Activated gamma-delta T cell (primary cell): ENCODE measurements around the gene SGCE.

ENCODE experiments used
- DNase-seq: peaks from one replicate; lab custom pipeline; 2025; lab: John Stamatoyannopoulos, UW

SGCE gene

DNA sequence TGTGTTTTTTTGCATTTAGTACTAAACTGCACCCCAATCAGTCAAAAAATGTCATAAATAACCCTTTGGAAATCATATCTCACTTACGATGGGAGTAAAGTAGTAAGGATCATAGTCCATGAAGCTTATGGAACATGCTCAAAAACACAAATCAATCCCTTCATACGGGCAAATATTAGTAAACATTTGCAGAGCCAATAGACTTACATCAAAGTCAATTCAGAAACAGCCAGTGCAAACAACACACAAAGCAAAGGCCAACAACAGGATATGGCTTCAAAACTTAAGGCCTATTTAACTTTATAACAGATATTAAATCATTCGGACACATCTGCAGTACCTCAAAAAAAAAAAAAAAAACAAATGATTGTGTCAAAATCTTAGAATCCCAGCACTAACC lies 32.1 kb downstream of the SGCE start:
- DNase-seq = no peak

DNA sequence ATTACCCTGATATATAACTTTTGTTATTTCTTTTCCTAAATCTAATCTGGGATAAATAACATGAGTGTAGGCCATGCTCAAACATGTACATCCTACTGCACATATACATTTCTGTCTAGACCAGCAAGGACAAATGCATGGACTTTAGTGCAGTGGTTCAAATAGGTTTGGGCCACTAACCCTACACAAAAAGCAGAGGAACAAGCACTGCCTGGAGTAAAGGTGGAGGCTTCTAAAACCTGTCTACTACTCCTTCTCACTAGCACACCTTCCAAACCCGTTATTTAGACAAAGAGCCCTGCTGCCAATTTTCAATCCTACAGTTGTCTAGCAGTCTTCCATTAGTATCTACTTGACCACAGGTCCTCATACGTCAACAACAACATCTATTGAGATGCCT lies 34.8 kb downstream of the SGCE start:
- DNase-seq = no peak

DNA sequence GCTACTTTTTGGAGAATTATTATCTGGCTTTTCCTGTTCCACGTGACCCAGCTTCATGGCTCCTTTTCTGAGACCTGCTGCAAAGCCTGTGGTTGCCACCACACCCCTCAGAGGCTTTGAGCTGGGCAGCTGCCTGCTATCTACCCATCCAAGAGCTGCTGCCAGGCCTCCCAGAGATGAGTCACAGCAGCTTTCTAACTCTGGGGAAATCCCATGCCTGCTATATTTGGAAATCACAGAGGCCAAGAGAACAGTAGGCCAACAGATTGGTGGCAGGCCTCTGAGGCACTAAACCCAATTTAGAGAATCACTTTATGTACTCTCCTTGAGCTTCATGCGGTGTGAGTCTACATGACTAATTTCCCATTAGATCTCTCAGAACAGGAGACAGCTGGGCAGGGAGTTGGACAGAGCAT lies 35.2 kb downstream of the SGCE start:
- DNase-seq = no peak

DNA sequence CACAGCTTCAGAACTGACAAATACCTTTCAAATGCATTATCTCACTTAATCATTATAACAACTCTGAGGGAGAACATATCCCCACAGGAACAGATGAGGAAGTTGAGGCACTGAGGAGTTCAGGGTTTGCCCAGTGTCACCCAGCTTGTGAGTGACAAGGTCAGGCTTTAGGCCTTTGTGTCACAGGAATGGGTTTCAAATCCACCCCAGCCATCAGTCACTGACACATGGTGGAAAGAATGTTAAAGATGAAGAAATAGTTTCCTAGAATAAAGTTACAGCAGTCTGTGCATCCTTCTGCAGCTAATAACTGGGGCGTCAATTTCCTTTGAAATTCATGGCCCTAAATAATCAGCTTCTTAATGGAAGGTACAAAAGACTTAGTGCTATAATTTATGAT lies 37.8 kb downstream of the SGCE start:
- no peak for DNase-seq

DNA sequence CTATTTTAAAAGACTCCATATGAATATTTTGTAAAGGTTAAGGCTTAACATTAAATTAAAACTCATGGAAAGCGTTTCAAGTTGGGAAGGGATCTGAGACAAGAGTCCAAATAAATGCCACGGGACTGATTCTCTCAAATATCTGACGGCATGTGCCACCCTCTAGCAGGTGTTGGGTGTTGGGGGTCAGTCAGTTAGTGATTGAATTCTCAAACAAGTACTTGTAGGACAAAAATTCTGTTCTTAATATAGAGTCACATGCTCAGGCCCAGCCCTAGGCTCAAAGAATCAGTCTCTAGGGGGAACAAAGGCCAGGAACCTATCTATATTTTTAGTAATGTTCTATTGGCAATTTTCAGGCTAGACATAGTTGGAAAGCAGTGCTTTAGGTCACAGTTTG lies 39.1 kb downstream of the SGCE start:
- DNase-seq = no peak

DNA sequence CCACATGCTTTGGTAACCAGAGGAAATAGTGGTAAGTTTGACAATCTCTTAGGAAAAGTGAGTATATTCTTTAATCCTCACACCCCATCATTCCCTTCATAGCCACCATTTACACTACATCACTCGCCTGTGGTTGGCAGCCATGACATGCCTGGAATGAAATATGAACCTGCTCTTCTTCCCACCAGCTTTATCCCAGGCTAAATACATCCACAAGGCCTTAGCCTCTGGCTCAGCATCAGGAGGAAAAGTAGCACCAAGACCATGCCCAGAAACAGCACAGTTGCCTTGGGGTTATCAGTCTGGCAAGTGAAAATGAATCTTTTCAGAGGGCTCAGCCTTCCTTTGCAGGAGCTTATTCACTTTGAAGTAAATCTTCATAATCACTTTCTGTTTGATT lies 40.3 kb downstream of the SGCE start:
- DNase-seq = no peak

DNA sequence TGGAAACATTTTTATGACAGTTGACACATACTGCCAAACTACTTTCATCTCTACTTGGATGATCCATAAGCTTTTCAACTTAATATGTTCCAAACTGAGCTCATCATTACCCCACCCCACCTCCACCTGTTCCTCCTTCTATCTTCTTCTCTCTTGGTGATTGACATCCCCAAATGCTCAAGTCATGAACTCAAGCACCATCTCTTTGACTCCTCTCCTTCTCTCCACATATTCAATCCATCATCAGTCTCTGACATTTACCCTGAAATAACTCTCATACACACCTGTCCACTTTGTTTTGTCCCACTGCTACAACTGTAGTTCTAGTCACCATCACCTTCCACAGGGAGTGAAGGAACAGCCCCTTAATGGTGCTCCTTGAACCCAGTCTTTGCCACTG lies 43.3 kb downstream of the SGCE start:
- DNase-seq = no peak

DNA sequence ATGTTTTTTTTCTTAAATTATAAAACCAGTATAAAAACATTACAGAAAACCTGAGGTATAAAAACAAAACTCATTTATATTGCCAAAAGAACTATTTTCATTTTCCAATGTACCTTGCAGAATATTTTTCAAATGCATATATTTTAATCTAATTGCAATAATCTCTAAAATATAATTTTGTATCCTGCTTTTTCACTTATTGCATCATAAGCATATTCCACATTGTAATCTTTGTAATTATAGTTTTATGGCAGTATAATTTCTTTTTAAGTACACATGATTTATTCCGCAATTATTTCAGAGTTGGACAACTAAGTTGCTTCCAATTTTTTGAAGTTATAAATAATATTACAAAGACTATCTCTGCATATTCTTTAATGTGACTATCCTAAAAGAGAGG lies 43.7 kb downstream of the SGCE start:
- DNase-seq = no peak

DNA sequence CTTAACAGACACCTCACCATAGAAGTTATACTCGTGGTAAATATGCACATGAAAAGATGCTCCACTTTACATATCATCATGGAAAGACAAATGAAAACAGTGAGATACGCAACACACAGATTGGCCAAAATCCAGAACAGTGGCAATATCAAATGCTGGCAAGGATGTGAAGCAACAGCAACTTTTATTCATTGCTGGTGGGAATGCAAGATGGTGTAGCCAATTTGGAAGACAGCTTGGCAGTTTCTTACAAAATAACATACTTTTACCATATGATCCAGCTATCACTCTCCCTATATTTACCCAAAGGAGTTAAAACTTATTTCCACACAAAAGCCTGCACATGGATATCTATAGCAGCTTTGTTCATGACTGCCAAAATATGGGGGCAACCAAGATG lies 46.4 kb downstream of the SGCE start:
- DNase-seq = no peak

DNA sequence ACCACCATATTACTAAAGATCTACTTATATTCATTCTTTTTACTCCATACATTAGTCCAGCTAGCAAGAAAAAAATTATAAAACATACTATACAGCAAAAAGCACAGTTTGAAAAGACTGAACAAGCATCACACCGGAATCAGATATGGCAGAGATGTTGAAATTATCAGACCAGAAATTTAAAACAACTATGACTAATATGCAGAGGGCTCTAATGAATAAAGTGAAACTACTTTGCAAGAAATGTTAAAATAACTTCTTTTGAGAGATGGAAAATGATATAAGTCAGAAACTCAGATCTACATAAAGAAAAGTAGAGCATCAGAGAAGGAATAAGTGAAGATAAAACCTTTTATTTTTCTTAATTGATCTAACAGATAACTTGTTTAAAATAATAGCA lies 50.9 kb downstream of the SGCE start:
- no peak for DNase-seq

DNA sequence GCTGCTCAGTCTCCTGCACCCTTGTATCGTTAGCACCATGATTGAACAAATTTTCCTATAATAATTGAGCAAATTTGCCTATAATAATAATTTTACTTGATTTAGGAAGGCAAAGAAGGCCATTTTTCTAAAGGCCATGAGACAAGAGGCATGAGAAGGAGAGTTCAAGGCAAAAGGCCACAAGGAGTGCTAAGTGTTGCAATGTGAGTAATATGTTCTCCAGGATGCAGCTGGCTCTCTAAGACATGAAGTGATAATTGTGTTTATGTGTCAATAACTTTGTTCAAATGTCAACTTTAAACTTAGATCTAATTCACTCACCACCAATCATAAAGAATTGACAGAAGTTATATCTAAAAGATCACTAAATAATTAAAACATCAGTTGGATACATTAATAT lies 53.8 kb downstream of the SGCE start:
- DNase-seq = no peak

DNA sequence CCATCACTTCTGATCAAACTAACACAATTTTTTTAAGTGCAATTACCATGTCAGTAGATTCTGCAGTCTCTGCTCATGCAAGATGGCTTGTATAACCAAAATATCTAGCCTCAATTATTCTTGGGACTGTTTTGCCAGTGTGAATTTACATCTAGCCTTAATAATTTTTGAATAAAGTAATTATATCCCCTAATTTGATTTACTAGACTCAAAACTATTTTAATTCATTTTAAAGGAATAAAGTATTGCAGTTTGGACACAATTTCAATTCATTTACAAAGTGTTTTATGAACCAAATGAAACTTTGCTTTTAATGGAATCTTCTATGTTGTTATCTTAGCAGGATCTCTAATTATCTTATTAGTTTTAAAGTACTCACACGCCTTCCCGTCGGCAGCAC lies 55.7 kb downstream of the SGCE start:
- no peak for DNase-seq

DNA sequence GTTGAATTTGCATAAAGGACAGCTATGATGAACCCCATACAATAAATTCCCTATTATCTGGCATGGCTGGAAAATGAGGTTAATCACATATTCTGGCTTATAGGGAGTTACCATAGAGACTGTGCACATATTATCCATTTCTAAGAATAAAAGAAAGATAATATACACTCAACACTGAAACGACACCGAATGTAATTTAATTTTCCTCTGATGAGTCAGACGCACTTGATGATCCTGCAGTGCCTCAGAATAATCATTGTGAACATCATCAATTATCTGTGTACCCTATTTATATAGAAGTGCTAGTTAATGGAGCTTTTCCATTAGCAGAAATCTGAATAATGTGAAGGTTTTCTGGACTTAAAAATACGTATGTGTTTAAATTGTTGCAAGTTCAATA lies 60.2 kb downstream of the SGCE start:
- DNase-seq = no peak

DNA sequence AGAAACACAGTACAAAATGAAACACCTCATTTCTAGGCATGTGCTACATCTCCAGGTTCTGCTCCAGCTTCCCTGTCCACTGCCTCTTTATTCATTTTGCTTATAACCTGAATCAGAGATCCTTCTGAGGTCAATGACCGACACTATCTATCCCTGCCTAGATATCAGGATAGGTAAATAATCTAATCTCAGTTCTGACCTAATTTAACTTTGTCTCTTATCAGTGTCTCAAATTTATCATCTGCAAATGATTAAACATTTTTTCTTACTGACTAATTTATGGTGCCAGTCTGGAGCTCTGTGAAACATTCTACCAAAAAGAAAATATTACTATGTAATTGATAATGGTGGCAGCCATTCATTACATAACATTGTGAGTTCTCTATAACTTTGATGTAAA lies 61.1 kb downstream of the SGCE start:
- DNase-seq = no peak

DNA sequence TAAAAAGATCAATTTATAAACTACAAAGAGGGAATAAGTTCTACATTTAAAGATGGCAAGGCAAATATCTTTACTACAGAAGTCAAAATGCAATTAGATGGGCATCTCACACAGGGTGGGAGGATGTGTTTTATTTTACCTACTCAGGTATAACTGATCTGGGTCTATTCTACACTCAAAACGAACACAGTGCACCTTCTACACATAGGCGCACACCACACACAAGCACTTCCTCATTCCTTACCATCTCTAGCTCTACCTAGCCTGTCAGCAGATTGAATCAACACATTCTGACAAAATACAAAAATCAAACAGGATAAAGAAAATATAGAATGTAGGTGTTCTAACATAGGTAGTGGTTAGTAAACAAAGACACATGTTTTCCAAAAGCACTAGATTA lies 64.8 kb downstream of the SGCE start:
- DNase-seq = no peak

DNA sequence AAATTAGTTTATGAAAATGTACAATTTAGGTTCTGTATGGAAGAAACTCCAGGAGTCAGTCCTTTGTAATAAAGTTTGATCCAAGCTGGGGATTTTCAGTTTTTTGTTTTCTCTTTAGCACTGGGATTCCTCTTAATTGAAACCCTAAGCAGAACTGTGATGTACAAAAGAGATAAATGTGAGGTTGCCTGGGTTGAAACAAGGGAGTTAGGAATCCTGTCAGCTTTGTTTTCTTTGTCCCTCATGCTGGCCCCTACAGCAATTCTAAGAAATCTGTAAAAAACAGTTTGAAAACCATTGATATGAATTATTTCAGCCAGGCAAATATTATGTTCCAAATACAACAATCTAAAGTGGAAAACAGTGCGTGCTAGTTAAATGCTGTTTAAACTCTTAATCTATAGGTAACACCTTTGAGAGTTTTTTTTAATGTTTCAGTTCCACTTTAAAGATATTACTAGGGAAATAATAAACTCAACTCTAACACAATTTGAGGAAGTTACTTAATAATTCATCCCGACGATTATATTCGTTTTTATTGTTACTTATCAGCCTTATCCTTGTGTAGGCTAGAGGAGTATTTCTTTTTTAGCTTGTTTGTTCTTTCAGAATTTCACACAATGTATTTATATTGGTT lies 65.3 kb downstream of the SGCE start:
- no peak for DNase-seq

DNA sequence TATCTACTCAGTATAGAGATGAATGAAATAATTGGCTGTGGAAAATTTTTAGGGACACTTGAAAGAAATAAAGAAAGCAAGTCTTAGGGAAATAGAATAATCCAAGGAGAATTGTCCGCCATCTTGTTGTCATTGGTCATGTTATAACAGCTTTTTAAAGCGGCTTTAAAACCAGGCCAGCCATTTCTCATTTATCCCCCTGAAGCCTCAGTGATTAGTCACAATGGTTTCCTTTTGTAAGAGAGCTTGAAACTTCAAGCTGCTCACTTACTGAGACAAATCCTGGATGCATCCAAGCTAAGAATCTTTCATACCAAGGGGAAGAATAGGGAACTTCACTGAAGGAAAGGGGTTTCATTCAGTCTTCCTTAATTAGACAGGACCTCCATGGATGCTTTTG lies 67.9 kb downstream of the SGCE start:
- DNase-seq = no peak

DNA sequence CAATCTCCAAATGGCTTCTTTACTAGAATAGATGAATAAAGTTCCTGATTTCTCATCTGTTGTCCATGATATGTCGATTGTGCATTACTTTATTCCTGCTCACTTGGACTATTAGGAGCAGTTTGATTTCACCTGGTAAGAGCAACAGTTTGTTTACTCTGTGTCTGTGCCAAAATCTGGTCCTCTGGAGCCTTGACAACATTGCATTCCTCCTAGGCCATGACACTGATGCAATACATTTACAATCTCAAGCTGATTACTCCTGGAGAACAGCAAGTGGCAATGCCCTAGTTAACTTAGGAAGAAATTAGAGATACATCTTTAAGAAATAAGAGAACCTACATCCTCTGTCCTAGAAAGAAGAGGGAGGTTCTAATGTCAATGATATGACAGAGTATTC lies 71.8 kb downstream of the SGCE start:
- no peak for DNase-seq

DNA sequence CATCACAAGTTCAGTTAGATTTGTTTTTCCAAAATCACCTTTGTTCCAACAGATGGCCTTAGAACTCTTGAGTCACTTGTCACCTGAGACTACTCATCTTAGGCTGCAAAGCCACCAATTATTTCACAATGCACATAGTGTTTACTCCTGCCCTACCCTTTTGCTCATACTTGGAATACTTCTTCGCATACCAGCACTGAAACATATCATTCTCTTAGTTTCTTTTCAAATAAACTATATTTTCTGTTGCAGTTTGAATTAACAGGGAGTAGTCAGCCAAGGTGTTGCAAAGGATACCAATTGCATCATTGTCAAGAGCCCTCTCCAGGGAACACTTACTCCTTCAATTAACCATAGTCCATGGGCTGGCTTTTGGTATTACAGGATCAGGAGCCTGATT lies 75.3 kb downstream of the SGCE start:
- no peak for DNase-seq

DNA sequence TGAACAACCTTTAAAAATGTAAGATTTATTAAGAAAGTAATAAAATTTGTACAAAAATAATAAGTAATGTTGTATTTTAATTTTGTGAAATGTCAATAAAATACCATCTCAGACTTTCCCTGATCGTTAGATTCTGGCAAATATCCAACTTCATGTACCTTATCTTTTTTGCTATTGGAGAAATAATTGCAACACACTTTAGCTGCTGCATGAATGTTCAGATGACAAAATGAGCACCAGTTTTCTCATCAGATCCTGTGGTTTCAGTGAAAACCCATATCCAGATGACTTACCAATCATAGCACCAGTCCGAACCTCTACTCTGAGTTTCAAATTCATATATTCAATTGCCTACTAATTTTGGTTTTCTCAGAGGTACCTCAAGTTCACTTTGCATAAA lies 76.5 kb downstream of the SGCE start:
- DNase-seq = no peak

DNA sequence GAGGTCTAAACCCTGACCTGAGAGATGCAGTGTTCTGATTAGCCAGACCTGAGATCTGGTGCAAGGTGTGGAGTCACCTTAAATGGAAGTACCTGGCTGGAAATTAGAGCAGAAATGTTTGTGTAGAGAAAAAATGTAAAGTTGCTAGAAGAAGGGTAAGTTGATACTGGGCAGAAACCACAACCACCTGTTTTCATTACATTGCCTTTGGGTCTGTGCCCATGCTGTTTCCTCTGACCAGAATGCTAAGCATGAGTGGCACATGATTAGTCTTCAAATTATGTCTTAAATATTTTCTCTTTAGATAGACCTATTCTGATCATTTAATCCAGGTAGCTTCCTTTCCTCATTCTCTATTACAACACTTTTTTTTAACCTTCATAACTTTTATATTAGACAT lies 77.3 kb downstream of the SGCE start:
- DNase-seq = no peak

DNA sequence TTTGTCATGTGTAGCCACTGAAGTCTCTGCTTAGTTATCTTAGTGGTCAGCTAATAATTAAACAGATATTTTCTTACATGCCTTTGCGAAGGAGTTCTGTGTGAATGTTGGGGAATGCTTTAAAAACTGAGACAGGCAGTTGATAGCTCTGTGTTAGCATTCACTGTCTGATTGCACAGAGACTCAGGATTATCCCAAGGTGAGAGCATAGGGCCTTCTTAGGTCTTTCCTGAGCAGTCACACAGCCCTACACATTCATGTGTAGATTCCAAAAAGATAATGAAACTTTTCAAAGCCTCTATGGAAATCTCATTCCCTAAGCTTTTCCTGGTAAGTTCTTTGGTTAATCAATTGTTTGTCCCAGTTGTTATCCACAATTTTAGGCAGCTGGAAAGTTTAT lies 78.6 kb downstream of the SGCE start:
- DNase-seq = no peak

DNA sequence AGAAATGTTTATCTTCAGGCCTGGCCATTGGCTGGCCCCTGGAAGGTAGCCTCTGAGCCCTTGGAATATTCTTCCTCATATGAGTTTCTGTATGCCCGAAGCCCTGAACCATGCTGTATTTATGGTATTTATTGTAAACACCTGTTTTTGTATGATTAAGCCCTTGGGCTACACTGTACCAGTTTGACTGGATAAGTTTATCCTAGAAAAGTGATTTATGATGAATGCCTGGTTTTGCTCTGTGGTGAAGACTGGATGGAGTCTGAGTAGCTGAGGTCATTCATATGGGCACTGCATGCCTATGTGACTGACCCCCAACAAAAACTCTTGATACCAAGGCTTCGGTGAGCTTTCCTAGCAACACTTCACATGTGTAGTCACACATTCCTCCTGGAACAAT lies 79.6 kb downstream of the SGCE start:
- DNase-seq = no peak

DNA sequence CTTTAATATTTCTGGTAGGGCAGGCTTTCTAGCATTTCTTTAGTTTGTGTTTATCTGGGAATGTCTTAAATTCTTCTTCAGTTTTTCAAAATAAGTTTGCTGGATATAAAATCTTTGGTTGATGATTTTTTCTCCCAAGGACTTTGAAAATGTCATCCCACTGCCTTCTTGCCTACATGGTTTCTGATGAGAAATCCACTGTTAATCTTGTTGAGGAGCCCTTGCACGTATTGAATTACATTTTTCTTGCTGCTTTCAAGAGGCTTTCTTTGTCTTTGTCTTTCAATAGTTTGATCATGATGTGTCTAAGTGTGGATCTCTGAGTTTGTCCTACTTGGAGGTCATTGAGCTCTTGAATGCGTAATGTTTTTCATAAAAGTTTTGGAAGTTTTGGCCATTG lies 80.3 kb downstream of the SGCE start:
- no peak for DNase-seq

DNA sequence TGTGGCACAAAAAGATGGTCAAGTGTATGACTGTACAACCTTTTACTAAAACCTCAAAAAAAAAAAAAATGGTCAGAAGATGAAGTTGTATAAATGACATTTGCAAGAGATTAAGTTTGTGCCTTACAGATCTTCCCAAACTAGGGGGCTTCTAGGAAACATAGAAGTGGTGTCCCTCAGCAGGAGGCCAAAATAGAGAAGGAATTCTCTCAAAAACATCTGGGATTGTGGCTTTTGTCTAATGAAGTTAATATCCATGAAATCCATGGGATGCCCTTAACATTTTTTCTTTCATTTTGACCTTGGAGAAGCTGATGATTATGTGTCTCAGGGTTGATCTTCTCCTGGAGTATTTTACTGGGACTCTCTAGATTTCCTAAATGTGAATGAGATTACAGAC lies 84.1 kb downstream of the SGCE start:
- no peak for DNase-seq
